ENCODE results near the gene OR4F29.
"Not testable (repeated sequence)": the region's sequence is repeated elsewhere in the genome, so short reads cannot be mapped to it uniquely, and the experiment has no call there.

OR4F29 gene

GRCh38 chr1:451578-451977, at the start of gene OR4F29:
OR4F29 (minus strand) TSS chr1:451678; CDS start chr1:451678, 0 bp downstream.
- not testable (repeated sequence) for DNase-seq
